ENCODE measurements around the gene GFM1.
A peak's percentile ranks its signal among the peaks of the same experiment; 100 is the strongest.

The GFM1 gene

DNA sequence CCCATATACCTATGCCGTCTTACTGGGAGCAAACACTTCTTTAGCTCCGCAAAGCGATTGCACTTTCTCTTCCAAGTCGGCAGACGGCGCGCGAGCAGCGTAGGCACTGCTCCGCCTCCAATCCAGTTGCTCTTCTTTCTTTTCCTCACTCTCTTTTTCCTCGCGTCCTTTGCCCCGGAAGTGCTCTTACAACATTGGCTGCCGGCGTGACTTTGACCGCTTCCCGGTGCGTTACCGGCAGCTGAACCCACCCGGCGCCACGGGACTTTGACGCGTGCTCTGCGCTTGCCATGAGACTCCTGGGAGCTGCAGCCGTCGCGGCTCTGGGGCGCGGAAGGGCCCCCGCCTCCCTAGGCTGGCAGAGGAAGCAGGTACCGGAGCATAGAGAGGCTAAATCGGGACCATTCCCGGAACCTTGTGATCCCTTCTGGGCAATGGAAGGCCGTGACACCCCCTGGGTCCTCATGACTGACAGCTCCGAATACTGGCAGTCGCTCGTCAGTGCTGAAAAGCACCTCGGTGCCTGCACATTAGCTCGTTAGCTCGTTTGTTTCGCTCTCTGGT, at the start of gene GFM1:
Gene GFM1, plus strand, starts transcription at position 183 of the 564 bp plus-strand sequence. Its CDS starts 108 bp downstream, at position 291.
- DNase-seq (ENCODE audit: low read depth in 1 of 2, low spot score in 1 of 2): peak; percentile 70 to 83

DNA sequence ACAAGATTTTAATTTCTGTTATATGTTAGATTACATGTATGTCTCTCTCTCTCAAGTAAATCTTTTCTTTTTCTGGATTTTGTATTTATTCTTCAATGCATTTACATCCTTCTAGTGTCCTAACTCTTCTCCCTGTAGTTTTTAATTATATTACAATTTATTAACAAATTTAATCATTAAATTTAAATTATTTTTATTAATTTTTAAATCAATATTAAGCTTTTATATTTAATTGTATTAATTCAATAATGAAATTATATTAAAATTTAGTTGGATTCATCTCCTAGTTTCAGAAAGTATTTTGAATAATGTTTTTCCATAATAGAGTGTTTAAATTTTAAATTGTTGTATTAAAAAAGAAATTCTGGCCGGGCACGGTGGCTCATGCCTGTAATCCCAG, 43.5 kb upstream of the GFM1 start:
- no peak for DNase-seq (ENCODE audit: low read depth in 1 of 2, low spot score in 1 of 2)

DNA sequence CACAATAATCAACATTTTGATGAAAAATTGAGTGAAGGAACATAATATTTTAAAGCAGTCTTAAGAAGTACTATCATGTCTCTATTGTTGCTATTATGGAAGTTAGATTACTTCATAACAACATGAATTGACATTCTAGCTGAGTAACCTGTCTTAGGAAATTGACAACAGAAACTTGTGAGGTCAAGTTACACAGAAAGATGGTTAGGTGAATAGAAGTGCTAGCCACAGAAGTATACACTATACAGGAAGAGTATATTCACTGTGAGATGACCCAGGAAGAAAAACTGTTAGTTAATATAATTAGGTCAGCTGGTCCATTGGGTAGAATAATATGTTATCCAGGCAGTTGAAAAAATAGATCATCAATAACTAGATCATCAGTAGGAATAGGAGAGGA, 42.1 kb upstream of the GFM1 start:
- no peak for DNase-seq (ENCODE audit: low read depth in 1 of 2, low spot score in 1 of 2)

DNA sequence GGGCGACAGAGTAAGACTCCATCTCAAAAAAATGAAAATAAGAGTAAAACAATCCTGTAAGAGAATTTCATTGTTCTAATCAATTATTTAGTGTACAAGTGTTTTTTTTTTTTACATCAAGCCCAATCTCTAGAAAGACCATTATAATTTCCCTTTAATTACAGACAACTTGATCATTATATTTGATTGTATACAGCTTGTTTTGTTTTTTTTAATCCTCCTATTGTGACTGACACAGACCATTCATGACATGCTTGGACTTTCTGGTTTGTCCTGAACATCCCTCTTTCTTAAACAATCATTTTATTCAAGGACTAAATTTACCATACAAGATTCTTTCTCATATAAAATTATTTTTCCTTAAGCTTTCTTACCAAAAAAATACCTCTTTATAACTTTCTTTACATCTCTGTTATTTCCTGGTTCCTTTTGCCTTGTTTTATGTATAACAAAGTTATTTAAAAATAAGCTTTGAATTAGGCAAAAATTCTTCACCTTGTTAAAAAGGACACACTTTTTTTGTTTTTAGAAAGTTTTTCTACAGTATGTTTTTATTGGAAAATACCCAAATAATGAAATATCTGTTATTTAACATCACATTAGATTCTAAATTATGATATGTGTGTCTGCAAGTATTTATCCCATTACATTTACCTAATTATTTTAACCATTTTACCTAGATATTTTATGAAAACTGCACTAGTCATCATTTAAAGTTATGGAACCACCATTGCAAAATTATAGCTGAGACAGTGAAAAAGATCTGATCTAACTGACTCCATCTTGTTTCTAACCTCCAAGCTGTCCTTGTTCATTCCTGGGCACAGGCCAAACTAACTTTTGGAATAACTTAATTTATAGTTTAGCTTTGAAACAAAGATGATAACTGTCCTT, 26.1 kb upstream of the GFM1 start:
- DNase-seq (ENCODE audit: low read depth in 1 of 2, low spot score in 1 of 2): no peak

DNA sequence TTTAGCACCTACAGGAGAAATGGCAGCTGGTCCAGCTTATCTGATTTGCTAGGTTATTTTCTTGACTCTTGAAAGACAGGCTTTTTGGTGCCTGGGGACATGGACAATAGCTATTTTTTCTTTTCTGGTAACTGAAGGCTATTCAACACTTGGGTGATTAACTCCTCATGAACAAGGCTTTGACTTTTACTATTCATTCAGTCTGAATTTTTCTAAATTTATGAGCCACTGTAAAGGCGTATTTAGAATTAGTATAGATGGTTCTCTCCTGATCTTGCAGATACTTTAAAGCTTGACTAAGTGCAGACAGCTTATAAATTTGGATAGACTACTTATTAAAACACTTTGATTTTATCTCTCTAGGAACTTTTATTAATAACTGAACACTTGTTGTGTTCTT, 18.4 kb upstream of the GFM1 start:
- DNase-seq (ENCODE audit: low read depth in 1 of 2, low spot score in 1 of 2): no peak

DNA sequence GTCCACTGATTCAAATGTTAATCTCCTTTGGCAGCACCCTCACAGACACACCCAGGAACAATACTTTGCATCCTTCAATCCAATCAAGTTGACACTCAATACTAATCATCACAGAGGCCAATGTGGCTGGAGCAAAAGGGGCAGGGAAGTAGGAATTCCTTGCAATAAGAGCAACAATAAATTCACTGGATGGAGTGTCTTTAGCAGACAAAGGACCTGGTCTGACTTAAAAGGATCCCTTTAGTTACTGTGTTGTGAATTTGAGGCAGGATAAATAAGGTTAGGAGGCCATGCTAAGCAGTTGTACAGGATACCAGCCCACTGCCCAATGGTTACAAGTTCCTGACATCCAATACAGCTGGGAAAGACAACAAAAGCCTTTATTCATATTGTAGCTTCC, 12.3 kb upstream of the GFM1 start:
- no peak for DNase-seq (ENCODE audit: low read depth in 1 of 2, low spot score in 1 of 2)

DNA sequence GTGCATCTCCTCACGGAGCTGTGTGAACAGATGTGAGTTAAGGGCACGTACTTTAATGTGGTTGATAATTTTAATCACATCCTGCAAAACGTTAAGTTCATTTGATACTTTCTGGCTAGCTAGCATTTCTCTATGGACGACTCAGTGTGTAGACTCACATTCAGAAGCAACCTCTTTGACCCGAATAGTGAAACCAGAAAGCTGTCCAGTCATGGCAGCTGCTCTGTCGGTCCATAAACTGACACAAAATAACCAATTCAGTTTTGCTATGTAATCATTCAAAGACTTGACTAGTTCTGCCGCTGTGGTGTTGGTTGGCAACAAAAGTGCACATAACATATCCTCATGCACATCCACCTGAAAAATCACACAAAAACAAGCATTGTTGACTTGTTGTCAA, 3.7 kb upstream of the GFM1 start:
- no peak for DNase-seq (ENCODE audit: low read depth in 1 of 2, low spot score in 1 of 2)

DNA sequence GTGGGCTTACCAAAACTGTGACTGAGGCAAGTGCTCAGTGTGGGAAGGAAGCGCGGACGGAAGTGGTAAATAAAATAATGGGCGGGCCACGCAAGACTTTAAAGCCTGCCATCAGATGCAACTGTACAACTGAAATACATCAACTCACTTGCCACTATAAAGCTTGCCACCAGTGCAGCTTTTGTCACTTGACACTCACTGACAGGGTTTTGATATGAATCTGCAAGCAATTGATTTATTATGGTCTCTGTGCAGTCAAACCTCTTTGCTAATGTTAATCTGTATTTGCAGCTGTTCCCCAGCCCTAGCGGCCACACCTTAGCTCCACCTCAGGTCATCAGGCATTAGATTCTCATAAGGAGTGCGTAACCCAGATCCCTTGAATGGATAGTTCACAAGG, 2.3 kb upstream of the GFM1 start:
- DNase-seq (ENCODE audit: low read depth in 1 of 2, low spot score in 1 of 2): no peak

DNA sequence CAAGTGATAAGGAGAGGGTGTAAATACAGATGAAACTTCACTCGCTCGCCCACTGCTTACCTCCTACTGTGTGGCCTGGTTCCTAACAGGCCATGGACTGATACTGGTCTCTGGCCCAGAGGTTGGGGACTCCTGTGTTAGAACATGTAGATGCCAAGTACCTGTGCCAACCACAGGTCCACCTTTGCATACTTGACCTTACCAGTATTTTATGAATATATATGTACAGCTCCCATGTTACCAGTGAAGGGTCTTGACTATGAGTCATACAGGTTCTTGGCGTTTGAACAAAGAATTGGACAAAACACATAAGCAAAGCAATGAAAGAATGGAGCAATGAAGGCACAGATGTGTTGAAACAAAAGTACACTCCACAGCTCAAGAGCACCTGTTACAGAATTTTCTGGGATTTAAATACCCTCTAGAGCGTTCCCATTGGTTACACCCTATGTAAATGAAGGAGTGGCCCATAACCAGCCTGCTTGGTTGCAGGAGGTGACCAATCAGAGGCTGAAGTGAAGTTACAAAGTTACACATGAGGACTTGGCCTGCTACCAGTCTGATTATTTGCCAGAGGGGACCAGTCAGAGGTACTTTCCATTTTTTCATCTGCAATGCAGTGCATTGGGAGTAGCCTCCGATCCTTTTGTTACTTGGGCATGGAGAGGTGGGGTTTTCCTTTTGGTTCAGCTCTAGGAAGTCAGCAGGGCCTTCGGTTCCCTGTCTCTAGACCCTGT, 1.7 kb upstream of the GFM1 start:
- no peak for DNase-seq (ENCODE audit: low read depth in 1 of 2, low spot score in 1 of 2)

DNA sequence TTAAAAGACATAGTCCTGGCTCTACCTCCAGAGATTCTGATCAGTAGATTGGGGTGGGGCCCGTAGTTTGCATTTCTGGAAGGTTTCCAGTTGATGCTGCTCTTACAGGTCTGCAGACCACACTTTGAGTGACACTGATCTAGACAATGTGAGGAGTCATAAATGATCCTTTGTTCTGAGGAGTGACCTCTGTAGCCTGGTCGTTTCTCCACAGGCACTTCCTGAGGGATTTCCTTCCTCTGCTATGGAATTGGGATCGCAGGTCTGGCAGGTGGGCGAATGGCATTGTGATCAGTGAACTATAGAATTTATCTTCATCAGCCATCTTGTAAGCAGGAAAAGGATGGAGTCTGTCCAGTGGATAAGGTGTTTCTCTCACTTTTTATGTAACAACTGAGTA, 5.5 kb downstream of the GFM1 start:
- no peak for DNase-seq (ENCODE audit: low read depth in 1 of 2, low spot score in 1 of 2)

DNA sequence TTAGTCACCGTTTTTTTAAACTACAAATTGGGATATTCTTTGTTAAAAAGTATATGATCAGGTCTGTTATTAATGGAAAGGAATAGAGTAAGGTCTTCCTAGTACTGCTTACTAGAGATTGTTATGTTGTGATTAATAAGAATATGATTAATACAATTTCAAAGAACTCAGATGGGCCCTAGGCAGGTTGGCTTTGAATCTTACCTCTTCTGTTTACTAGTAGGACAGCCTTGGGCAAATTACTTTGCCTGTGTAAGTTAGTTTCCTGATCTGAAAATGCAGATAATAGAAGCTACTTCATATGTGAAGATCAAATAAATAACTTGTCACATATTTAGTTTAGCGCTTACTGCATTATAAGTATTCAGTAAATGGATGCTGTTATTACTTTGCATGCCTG, 6.9 kb downstream of the GFM1 start:
- DNase-seq (ENCODE audit: low read depth in 1 of 2, low spot score in 1 of 2): no peak

DNA sequence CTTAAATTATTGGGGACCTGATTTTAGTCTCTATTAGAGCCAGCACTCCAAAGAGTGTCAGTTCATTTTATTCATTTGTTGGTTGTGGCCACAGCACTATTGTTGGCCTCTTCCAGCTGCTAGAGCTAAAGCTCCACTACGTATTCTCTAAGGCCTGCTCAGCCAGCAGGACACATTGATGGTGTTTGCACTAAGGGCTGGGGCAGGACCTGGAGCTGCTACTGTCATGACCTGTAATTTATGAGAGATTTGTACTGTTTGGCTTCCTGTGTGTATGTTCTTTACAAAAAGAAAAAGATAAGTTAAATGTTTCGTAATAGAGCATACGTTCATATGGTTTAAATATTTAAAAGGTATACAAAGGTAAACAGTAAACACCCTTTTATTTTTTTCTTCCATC, 8.1 kb downstream of the GFM1 start:
- no peak for DNase-seq (ENCODE audit: low read depth in 1 of 2, low spot score in 1 of 2)

DNA sequence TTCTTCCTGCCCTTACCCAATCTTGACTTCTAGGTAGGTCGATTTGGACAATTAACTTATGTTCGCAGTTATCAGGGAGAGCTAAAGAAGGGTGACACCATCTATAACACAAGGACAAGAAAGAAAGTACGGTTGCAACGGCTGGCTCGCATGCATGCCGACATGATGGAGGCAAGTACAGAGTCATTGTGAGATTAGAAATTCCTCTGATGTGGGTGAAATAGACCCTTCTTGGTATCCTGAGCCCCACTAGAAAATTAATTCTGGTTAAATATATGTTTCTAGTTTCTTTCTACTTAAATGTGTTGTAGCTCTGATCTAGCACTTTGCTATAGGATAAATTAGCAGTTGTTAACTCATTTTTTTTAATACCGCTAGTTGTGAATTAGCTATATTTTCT, 14.6 kb downstream of the GFM1 start:
- no peak for DNase-seq (ENCODE audit: low read depth in 1 of 2, low spot score in 1 of 2)

DNA sequence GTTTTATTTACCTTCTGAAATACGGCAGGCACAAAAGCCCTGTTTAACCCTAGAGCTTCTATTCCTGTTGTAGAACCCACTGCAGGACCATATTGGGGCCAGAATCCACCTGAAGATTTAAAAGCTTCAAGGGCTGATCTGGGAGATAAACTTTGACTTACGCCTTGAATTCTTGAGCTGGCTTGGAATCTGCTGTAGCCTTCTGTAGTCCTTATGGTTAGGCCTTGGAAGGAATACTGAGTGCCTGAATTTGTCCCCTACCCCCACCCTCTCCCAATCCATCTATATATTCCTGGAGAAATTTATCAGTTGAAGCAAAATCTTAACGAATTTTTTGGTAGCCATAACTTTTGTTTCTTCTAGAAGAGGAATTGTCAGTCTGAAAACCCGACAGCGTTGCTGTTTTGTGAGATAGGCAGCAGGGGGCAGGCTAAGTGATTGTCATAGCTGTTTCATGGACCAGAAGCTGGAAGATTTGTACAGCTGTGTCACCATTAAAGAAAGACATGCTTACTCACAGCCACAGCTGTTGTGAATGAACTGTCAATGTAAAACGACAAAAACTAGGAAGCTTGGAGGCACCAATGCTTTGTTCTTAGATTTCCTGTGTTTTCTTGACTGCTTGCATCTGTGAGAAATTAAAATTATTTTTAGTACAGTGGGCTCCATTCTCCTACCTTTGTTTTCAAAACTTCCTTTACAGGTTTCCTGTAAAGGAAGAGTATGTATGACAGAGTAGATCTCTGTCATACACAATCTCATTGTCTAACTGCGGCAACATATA, 15.3 kb downstream of the GFM1 start:
- no peak for DNase-seq (ENCODE audit: low read depth in 1 of 2, low spot score in 1 of 2)

DNA sequence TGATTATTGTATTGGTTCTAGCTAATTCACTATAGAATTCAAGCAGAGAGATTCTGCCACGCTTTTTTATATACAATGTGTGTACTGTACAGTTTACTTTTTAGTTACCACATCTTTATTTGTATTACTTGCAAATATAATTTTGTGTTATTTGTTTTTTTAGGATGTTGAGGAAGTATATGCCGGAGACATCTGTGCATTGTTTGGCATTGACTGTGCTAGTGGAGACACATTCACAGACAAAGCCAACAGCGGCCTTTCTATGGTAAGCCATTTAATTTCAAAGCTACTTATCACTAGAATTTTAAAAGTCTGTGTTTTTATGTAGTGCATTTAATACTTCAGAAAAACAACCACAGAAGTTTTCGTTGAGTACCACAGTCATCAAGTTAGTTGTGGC, 16.4 kb downstream of the GFM1 start:
- DNase-seq (ENCODE audit: low read depth in 1 of 2, low spot score in 1 of 2): no peak

DNA sequence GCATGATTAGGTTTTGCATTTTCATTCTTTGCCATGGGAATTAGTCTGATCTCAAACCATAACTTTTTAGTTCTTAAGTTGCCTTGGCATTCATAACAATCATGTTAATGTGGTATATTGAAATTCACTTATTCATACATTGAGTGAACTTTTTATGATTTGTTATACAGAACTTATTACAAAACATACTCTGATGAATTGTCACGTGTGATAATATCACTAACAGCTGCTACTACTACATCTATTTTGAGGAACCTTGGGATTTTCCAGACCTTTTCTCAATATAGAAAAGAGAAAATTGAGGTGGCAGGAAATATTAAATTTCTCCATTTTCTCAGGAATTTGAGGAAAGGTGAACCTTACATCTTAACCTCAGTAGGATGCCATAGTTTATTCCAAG, 18.9 kb downstream of the GFM1 start:
- DNase-seq (ENCODE audit: low read depth in 1 of 2, low spot score in 1 of 2): no peak

DNA sequence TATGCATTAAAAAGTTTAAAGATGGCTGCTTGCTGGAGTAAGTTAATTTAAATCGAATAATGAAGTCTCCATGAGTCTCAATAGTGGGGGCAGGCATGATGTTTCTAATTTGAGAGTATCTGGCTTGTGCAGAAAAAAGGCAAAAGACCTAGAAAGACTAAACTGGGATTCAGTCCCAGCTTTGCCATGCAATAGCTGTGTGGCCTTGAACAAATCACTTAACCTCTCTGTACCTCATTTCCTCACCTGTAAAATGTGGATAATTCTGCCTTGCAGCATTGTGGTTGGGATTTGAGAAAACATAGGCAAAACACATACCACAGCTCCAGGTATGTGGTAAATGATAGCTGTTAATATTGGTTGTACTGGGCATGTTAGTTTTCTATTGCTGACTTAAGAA, 19.5 kb downstream of the GFM1 start:
- DNase-seq (ENCODE audit: low read depth in 1 of 2, low spot score in 1 of 2): no peak

DNA sequence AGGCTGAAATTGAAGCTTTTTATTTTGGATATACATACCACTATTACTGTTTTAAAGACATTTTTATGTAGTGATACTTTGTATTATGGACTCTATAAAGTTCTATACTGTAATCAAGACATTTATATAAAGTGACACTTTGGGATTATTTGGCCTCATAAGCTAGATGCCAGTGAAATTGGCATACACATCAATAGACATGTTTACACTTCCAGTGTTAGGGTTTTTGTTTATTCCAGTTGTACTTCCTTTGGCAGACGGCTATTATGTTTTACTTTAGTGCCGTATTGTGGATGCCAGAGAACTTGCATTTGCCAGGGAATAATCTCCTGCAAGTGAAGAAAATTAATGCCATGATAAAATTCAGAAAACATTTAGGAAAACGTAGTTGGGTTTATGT, 22.1 kb downstream of the GFM1 start:
- DNase-seq (ENCODE audit: low read depth in 1 of 2, low spot score in 1 of 2): no peak

DNA sequence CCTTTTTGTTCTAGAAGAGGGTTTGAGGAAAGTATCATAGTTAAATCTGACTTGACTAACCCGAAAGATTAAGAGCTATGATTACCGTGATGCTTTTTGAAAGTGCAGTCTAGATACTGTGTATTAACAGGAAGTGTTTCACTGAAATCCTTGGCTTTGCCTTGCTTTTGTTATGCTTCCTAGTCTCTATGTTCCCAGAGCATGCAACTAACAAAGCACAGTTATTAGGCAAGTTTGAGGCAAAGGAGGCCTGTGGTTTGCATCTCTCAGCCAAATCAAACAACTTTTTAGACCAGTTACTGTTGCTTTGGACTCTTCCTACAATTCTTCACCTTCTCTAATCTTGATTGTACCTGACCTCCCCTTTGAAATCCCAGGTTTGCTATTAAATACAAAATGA, 24.2 kb downstream of the GFM1 start:
- DNase-seq (ENCODE audit: low read depth in 1 of 2, low spot score in 1 of 2): no peak

DNA sequence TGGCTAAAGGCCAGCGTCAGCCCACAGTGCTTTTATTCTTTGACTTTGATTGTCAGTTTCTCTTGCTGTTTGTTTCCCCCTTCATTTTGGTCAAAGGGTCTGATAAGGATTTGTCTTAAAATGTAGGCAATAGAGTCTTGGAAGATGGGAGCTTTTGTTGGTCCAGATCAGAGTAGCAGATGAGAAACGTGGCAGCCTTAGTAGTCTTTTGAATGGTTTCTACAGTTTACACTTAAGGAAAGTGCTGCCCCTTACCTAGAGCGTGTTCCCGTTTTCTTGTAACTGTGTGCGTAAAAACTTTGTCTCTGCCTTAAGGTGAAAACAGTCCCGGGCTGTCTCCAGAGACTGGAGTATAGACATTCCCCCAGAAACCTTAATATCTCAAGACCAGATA, 27.5 kb downstream of the GFM1 start:
- DNase-seq (ENCODE audit: low read depth in 1 of 2, low spot score in 1 of 2): no peak

All from activated T-helper 1 cell treated with anti-CD3 and anti-CD28 coated beads, Interleukin-2, amount 50 U/mL, for 16 hours (primary cell).